HTR-8/SVneo (cell line): ENCODE measurements around the gene DCXR.

Experiments
- DNase-seq: peaks from one replicate; pipeline ENCODE4 v3.0.0; 2011; ENCODE audit warnings: low spot score, mixed read lengths; ENCODE audit not compliant: insufficient read length
- FAIRE-seq: peaks from 2 replicates; lab custom pipeline; 2011; peaks lifted over from hg19 to GRCh38; lab: Jason Lieb, UNC

Gene DCXR

DNA sequence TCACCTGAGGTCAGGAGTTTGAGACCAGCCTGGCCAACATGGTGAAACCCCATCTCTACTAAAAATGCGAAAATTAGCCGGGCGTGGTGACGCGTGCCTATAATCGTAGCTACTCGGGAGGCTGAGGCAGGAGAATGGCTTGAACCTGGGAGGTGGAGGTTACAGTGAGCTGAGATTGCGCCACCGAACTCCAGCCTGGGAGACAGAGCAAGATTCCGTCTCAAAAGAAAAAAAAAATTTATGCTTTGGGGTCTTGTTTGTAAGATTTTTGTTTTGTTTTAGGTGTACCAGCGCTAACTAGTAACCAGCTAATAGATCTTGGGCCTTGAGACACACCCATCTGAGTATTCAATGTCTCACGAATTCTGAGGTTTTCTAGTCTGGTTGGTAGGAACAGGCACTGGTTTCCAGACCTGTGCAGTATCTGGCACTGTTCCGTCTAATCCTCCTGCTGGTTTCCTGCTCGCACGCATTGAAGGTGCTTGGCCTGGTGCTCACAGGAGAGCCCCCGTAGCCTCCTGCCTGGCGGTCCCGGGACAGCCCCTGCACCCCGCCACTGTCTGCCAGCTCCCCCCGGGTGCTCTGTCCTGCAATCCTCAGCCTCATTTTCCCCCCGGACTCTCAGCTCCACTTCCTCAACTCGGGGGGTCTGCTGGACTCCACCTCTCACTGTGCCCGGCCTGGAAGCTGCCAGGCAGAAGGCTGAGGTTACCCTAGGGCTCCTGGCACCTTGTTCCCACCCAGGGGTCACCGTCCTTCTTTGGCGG is 38.7 kb upstream of the DCXR start:
- DNase-seq (no peak), FAIRE-seq (no peak)

DNA sequence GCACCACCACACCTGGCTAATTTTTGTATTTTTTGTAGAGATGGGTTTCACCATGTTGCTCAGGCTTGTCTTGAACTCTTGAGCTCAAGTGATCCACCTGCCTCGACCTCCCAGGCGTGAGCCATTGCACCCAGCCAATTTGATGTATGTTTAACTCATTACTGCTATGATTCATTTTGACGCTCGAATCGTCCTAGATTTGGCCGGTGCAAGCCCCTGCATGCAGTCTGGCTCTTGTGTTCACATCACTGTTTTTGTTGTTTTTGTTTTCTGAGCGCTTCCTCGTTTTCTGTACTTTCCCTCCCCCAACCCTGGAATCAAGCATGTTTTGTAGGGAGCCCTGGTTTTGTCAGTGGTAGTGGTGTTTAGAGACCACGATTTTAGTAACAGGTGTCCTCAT is 35.9 kb upstream of the DCXR start:
- DNase-seq = no peak
- FAIRE-seq = no peak

DNA sequence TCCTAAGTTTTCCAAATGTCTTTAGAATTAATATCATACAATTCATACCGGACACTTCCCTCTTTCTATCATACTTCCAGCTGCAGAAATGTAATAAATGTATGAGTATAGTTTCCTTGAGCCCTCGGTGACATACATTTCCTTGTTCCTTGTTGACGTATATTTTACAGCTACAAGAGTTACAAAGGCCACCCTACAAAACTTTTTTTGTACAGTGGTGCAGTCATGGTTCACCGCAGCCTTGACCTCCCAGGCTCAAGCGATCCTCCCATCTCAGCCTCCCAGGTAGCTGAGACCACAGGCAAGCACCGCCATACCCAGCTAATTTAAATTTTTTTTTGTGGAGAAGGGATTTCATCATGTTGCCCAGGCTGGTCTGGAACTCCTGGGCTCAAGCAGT is 35.3 kb upstream of the DCXR start:
- DNase-seq = no peak
- no peak for FAIRE-seq

DNA sequence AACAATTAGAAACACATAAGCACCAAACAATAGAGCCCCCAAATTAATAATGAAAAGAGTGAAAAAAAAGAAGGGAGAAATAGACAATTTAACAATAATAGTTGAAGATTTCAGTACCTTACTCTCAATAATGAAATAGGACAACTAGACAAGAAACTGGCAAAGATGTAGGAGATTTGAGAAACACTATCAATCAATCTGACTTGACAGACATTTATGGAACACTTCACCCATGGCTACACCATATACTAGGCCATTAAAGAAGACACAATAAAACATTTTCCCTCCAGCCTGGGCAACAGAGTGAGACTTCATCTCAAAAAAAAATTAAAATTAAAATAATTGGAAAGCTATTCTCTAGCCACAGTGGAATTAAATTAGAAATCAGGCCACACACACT is 33.1 kb upstream of the DCXR start:
- DNase-seq = no peak
- no peak for FAIRE-seq

DNA sequence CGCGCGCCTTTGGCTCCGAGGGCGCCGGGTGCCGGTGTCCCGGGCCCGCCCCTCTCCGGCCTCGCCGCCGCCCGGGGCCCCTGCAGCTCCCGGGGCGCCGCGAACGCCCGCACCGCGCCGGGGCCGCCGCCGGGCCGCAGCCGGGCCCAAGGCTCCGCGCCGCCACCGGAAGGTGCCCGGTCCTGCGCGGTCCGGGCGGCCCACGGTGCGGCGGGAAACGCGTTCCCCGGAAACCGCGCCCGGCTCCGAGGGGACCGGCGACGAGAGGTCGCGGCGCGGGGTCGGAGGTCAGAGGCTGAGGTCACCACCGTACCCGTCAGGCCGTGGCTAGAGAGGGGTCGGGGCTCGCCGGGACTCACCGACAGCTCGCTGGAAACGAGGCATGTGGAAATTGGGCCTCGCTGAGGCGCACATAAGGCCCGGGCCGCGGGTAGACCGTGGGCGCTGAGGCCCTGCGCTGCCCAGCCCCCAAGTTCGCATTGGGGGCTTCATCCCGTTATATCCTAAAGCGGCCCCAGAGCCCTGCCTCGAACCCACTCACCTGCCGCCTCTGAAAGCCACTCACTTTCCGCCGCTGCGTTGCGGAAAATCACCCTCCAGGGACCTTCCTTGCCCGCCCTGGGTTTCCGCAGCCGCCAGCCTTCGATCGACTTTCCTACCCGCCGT is 28.3 kb upstream of the DCXR start, which contains the start of gene DUS1L:
TSS of gene DUS1L (minus strand) at position 167 of the 666 bp plus-strand sequence. CDS start 745 bp downstream, outside the sequence.
- DNase-seq = peak; percentile 74

DNA sequence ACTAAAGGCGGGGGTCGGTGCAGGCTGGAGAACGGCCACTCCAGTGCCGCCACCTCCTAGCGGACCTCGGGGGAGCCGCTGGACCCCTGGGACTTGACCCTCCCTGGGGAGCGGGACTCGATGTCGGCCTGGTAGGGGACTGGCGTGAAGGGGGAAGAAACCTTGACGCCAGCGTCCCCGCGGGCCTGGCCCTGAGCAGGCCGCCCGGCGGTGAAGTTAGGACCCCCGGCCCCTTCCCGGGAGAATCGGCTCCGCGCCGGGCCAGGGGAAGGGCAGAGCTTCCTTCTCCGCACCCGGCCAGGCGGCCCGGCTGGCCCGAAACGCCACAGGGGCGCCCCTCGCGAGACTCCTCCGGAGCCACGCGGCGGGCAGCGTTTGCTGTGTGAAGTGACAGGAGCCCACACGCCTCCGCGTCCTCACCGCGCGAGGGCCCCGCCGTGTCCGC is 27.7 kb upstream of the DCXR start:
- DNase-seq = peak; percentile 27

More for the DNA sequence above, 28.3 kb upstream of the DCXR start, which contains the start of gene DUS1L:
- FAIRE-seq = no peak

DNA sequence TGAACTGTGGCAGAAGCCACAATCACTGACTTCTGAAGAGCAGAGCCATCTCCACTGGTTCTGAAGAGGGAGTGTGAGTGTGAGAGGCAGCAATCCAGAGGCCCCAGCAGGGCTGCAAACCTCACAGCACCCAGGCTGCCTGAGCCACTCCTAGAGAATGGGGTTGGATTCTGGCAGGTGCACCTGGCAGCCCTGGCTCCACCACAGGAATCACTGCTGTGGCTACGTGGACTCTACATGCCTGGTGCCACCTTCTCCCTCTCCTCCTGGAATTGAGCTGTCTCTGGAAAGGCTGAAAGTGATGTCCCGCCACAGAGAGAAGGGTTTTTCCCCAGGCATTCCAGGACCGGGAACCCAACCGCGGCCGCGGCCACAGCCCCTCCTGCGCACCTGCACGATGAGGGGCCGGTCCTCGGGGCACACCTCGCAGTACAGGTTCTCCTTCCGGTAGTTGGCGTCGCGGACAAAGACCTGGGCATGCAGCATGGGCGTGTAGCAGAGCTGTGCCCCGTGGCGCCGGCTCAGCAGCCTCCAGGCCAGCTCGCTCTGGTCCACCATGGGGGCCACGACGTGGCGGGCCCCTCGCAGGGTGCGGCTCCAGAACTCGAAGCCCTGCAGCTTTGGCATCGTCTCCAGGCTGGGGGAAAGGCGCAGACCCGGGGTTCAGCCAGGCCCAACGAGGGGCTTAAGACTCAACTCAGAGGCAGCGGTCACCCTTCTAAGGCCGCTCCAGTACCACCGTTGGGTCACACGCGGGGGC is 27.1 kb upstream of the DCXR start:
- DNase-seq = no peak
- no peak for FAIRE-seq

More for the DNA sequence above, 27.7 kb upstream of the DCXR start:
- FAIRE-seq = no peak

DNA sequence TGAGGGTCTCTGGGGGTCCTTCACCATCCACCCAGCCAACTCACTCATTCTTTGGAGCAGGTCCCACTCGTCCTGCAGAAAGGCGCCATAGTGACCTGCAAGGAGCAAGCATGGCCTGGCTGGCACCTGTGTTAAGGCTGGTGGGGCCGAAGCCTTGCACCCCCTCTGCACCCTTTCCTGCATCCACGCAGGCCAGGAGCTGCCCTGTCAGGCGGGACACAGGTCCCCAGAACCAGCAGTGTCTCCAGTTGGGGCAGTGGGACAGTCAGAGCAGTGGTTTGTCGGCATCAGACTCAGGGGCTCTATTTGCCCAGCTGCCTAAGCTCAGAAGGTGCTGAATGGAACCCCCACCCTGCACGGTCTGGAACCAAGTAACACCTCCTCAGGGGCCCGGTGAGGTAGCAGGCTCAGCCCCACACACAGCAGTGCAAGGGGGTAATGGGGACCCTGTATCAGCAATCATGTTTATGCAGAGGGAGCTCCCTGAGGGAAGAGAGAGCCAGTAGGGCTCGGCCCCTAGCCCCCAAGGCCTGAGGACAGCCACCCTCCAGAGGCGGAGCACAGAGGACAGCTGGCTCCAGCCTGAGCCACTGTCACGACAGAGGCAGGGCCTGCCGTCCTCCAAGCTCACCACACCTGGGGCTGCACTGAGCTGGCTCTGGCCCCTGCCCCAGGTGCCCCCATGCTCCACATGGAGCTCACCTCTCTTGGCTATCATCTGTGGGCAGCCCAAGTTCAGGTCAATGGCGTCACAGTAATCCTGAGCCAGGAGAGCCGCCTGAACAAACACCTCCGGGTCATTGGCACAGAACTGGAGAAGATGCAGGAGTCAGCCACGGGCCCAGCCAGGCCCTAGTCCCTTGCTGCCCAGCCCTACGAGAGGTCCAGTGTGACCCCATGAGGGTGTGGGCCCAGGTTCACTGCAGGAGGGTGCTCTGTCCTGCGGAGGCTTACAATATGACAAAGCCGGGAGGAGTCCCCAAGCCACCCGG is 26.2 kb upstream of the DCXR start:
- FAIRE-seq (no peak), DNase-seq (no peak)

DNA sequence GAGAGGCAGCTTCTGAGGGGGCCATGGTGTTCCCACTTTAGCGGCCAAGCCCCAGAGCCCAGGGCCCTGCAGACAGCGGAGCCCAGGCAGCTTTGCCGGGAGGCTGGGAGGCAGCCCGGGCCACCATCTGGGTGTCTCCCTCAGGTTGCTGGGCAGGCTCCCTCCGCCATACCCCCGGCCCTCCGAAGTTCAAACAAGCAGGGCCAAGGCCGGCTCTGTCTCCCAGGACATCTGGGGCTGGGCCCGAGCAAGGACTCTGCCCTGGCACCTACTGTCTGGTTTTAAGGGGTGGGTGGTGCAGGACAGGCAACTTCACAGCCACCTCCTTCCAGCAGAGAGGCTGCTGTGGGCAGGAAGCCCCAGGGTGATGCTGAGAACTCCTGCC is 25.5 kb upstream of the DCXR start:
- DNase-seq (no peak), FAIRE-seq (no peak)

DNA sequence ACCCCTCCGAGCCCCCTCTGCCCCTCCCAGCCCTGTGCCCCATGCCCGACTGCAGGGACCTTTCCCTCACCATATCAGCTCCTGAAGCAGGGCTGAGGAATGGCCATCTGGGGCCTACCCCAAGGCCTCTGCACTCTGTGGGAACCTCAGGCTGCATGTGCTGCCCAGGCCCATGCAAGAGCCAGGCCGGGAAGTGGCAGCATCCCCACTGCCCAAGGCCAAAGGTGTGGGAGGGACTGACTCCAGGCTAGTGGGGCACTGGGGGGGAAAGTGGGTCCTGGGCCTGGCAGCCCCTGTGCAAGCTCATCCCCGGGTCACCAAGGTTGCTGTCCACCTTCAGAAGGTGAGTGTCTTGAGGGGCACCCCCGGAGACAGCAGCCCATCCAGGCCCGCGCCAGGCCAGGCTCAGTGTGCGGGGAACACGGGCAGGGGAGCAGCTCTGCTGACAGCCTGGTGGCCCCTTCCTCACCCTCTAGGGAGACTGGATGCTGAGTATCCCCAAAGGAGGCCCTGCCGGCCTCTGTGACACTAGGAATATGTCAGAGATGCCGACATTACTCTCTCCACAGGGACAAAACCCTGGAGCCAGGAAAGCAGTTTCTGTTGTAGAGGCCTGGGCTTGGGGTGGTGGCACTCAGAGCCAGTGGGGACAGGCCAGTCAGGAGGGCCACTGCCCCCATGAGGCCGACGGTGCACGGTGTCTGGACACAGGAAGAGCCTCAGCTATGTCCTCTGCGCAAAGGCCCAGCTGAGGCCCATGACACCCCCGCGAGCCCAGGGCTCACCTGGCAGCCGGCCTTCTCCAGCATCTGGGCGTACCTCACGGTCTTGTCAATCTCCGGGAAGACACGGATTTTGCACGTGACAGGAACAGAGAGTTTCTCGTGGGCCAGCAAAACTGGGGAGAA is 24.8 kb upstream of the DCXR start:
- FAIRE-seq = no peak
- no peak for DNase-seq

DNA sequence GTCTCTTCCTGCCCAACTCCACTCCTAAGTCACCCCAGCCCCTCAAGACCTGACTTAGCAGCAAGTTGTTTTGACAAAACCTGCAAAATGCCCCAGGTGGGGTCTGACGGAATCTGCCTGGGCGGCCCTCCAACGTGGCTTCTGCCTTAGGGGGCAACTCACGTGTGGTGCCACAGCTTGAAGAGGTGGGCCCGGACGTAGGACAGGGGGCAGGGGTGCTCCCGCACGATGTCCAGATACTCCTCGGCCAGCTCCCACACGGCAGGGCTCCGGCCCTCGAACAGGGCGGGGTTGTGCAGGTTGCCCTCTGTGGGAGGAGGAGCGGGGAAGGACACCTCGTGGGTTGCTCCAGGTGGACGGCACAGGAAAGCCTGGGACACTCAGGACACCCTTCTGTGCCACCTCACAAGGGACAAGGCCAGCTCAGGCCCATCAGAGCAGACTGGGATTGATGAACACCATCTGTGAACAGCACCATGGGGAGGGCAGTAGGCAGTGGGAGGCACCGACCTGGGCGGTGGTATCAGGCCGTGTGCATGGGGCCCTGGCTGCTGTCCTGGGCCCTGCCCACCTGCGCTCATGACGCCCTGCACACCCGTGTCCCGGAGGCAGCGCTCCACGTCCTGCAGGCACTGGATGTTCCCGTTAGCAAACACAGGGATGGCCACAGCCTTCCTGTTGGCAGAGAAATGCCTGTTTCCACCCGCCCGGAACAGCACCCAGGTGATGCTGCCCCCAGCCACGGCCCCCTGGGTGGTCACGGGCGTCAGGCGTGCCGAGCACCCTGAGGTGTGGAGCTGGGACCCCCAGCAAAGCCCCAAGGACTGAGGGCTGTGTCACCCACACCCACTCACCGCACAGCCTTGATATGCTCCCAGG is 23.8 kb upstream of the DCXR start:
- FAIRE-seq (no peak), DNase-seq (no peak)

DNA sequence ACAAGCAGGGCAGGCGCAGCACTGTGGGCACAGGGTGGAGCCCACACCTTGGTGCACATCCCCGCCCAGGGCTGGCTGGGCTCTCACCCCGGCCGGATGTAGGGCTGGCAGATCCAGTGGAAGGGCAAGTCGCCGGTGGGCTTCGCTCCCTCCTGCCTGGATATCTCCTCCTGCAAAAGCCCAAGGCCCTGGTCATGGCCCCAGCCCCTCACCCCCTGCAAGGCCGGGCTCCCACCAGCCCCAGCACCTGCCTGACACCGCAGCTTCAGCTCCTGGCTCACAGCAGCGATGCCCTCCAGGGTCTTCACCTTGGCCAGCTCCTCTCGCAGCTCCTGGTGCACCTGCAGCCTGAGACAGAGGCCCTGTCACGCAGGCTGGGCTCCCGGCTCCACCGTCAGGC is 23.1 kb upstream of the DCXR start:
- FAIRE-seq (no peak), DNase-seq (no peak)

DNA sequence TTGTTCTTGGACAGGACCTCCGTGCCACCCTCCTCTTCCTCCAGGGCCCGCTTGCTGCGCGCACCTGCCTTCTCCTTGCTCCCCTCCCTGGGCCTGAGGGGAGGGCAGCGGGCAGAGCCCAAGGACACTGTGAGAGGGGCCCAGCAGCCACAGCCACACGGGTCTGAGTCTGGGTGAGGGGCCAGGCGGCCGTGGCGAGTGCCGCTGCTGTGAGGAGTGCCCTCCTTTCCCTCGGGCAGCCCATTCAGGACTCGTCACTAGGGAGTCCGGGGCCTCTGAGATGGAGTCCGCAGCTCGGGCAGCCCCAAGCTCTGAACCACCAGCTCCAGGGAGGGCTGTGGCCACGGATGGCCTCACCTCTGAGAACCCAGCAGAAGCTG is 22.5 kb upstream of the DCXR start:
- DNase-seq = no peak
- no peak for FAIRE-seq

DNA sequence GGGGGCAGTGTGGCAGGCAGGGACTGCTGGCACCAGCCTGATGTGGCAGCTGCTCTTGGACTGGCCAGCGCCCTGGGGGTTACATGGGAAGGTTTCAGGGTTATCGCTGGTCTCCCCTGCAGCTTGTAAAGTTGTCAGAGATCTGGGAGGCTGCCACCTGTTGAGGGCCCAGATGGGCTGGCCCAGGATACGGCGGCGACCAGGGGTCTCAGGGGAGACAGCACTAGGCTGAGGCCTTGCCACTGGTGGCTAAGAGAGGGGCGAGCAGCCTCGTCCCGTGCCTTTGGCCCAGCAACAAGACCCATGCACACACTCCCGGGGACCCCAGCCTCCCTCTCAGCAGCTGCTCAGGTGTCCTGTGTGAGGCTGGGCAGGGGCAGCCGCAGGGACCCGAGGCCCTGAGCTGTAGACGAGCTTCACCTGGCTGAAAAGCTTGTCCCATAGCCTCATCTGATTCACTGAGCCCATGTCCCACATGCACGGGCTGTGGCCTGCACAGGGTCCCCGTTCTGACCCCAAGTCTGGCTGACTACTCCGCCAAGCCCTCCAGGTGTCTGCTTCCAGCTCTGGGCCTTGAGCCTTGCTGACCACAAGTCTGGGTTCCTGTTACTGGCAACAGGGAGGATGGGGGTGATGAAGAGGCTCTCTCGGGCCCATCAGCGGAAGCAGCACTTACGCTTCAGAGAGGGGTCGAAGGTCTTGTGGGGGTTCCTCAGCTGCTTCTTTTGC is 21.9 kb upstream of the DCXR start:
- FAIRE-seq = no peak
- no peak for DNase-seq

DNA sequence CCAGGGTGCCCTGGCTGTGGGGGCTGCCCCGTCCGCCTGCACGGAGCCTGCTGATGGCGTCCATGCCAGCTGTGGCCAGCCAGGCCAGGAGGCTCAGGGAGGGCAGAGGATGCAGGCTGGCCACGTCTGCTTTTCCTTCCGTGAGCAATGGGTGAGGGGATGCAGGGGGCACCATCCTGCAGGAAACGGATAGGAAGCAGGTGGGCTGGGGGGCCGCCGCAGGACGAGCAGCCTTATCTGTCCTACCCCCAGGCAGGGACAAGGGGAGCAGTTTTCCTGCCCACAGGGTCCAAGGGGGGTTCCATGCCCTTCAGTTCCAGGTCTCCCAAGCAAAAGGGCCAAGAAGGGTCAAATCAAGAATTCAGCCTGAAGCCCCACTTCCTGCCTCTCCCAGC is 21.4 kb upstream of the DCXR start:
- FAIRE-seq = no peak
- no peak for DNase-seq

DNA sequence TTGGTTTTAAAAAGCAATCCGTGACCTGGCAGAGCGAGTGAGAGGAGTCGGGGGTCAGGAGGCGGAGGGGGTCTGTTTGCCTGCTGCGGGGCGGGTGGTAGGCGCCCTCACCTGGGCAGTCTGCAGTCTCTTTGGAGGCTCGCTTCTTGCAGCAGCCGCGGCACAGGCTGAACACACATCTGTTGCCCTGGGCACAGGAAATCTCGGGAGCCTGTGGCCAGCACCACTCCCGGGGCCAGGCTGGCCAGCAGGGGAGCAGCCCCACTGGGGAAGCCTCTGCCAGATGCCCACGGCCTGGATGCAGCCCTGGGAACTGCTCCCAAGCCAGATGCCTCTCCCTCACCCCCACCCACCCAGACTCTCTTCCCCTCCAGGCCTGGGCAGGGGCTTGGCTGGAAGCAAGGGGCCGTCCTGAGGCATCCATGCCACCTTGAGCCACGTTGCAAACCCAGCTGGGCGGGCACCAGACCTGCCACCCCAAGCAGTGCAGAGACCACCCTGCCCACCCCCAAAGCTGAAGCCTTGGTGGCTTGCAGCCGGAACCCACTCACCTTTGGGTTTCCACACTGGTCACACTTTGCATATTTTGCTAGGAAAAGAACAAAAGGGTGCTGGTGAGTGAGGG is 20.8 kb upstream of the DCXR start:
- no peak for FAIRE-seq
- no peak for DNase-seq
